ENCODE measurements around the gene UGP2.

- no peak for TF ChIP-seq POLR2AphosphoS5 (IDR thresholded peaks at IDR 0.05)
- TF ChIP-seq, protein P1, sequence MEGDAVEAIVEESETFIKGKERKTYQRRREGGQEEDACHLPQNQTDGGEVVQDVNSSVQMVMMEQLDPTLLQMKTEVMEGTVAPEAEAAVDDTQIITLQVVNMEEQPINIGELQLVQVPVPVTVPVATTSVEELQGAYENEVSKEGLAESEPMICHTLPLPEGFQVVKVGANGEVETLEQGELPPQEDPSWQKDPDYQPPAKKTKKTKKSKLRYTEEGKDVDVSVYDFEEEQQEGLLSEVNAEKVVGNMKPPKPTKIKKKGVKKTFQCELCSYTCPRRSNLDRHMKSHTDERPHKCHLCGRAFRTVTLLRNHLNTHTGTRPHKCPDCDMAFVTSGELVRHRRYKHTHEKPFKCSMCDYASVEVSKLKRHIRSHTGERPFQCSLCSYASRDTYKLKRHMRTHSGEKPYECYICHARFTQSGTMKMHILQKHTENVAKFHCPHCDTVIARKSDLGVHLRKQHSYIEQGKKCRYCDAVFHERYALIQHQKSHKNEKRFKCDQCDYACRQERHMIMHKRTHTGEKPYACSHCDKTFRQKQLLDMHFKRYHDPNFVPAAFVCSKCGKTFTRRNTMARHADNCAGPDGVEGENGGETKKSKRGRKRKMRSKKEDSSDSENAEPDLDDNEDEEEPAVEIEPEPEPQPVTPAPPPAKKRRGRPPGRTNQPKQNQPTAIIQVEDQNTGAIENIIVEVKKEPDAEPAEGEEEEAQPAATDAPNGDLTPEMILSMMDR (IDR thresholded peaks at IDR 0.05): no peak
Observed at GRCh38 chr2:63845866-63846265, 4.2 kb downstream of the UGP2 start.
